ENCODE results near the gene SCN1A.
"Not testable (repeated sequence)": the region's sequence is repeated elsewhere in the genome, so short reads cannot be mapped to it uniquely, and the experiment has no call there.

Gene SCN1A

DNA sequence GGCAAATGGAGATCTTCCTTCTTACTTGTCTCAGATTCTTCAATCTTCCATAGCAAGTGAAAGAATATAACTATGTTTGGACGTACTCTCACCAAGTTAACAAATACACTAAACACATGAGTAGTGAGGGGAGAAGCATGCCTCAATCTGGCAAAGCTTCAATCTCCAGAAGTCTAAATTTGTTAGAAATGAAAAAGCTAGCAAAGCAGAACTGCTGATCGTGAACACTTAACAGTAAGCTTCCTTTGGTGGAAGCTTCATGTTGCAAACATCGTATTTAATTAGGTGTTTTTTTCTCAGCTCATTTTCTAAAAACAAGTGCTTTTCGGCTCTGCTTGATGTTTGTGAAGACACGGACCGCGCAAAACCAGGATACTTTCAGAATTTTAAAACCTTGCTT is 12.7 kb upstream of the SCN1A start:
- Histone ChIP-seq H3K9ac (ENCODE audit: insufficient read length) (no peak overlapping the region), H3K36me3 (ENCODE audit: insufficient read depth, low read length) (no peaks in the 10 kb centered on the region), H3K9me3 (ENCODE audit: low read depth, low read length) (no peaks in the 10 kb centered on the region), H3K4me3 (no peak overlapping the region), H3K27ac (no peak overlapping the region)
- DNase-seq (ENCODE audit: low read depth, low spot score), result no peak
- TF ChIP-seq EZH2 (IDR thresholded peaks at IDR 0.05) (no peak), POLR2AphosphoS5 (IDR thresholded peaks at IDR 0.05; ENCODE audit: borderline replicate concordance, low read depth, low read length) (no peak), FOXP2 (optimal IDR thresholded peaks at IDR 0.05; ENCODE audit: control extremely low read depth, extremely low read length, insufficient read depth) (no peak)

DNA sequence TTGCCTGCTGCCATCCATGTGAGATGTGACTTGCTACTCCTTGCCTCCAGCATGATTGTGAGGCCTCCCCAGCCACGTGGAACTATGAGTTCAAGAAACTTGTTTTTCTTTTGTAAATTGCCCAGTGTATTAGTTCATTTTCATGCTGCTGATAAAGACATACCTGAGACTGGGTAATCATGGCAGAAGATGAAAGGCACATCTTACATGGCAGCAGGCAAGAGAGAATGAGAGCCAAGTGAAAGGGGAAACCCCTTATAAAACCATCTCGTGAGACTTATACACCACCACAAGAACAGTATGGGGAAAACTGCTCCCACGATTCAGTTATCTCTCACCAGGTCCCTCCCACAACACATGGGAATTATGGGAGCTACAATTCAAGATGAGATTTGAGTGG is 11.7 kb upstream of the SCN1A start:
- not testable (repeated sequence) for H3K9ac ChIP-seq (ENCODE audit: insufficient read length); H3K9me3 ChIP-seq (ENCODE audit: low read depth, low read length); H3K4me3 ChIP-seq; H3K36me3 ChIP-seq (ENCODE audit: insufficient read depth, low read length); H3K27ac ChIP-seq; DNase-seq (ENCODE audit: low read depth, low spot score)

DNA sequence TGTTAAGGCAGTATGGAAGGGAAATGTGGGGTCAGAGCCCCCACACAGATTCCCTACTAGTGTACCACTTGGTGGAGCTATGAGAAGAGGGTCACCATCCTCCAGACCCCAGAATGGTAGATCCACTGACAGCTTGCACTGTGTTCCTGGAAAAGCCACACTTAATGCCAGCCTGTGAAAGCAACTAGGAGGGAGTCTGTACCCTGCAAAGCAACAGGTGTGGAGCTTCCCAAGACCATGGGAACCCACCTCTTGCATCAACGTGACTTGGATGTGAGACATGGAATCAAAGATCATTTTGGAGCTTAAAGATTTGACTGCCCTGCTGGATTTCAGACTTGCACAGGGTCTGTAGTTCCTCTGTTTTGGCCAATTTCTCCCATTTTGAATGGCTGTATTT is 10.8 kb upstream of the SCN1A start:
- Histone ChIP-seq H3K4me3 (no peak overlapping the region), H3K9ac (ENCODE audit: insufficient read length) (no peak overlapping the region), H3K36me3 (ENCODE audit: insufficient read depth, low read length) (no peaks in the 10 kb centered on the region), H3K9me3 (ENCODE audit: low read depth, low read length) (no peaks in the 10 kb centered on the region), H3K27ac (no peak overlapping the region)
- TF ChIP-seq POLR2AphosphoS5 (IDR thresholded peaks at IDR 0.05; ENCODE audit: borderline replicate concordance, low read depth, low read length) (no peak), EZH2 (IDR thresholded peaks at IDR 0.05) (no peak), FOXP2 (optimal IDR thresholded peaks at IDR 0.05; ENCODE audit: control extremely low read depth, extremely low read length, insufficient read depth) (no peak)
- DNase-seq (ENCODE audit: low read depth, low spot score), result no peak

DNA sequence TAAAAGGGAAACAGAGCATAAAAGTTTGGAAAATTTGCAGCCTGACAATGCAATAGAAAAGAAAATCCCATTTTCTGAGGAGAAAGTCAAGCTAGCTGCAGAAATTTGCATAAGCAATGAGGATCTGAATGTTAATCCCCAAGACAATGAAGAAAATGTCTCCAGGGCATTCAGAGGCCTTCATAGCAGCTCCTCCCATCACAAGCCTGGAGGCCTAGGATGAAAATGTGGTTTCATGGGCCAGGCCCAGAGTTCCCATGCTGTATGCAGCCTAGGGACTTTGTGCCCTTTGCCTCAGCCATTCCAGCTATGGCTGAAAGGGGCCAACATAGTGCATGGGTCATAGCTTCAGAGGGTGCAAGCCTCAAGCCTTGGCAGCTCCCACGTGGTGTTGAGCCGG is 10.3 kb upstream of the SCN1A start:
- Histone ChIP-seq H3K9me3 (ENCODE audit: low read depth, low read length) (no peaks in the 10 kb centered on the region), H3K9ac (ENCODE audit: insufficient read length) (no peak overlapping the region), H3K36me3 (ENCODE audit: insufficient read depth, low read length) (no peaks in the 10 kb centered on the region), H3K27ac (no peak overlapping the region), H3K4me3 (no peak overlapping the region)
- no peak for TF ChIP-seq FOXP2 (optimal IDR thresholded peaks at IDR 0.05; ENCODE audit: control extremely low read depth, extremely low read length, insufficient read depth)
- TF ChIP-seq EZH2 (IDR thresholded peaks at IDR 0.05), result no peak
- no peak for TF ChIP-seq POLR2AphosphoS5 (IDR thresholded peaks at IDR 0.05; ENCODE audit: borderline replicate concordance, low read depth, low read length)
- no peak for DNase-seq (ENCODE audit: low read depth, low spot score)

DNA sequence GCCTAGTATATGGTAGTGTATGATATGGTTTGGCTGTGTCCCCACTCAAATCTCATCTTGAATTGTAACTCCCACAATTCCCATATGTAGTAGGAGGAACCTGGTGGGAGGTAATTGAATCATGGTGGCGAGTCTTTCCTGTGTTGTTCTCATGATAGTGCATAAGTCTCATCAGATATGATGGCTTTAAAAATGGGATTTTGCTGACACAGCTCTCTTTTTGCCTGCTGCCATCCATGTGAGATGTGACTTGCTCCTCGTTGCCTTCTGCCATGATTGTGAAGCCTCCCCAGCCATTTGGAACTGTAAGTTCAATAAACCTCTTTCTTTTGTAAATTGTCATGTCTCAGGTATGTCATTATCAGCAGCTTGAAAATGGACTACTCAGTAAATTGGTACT is 9.5 kb upstream of the SCN1A start:
- no peak overlapping the region for H3K4me3 ChIP-seq
- H3K27ac ChIP-seq, result no peak overlapping the region
- DNase-seq (ENCODE audit: low read depth, low spot score), result no peak
- no peaks in the 10 kb centered on the region for H3K36me3 ChIP-seq (ENCODE audit: insufficient read depth, low read length)
- no peak overlapping the region for H3K9ac ChIP-seq (ENCODE audit: insufficient read length)
- TF ChIP-seq FOXP2 (optimal IDR thresholded peaks at IDR 0.05; ENCODE audit: control extremely low read depth, extremely low read length, insufficient read depth) (no peak), EZH2 (IDR thresholded peaks at IDR 0.05) (no peak), POLR2AphosphoS5 (IDR thresholded peaks at IDR 0.05; ENCODE audit: borderline replicate concordance, low read depth, low read length) (no peak)
- no peaks in the 10 kb centered on the region for H3K9me3 ChIP-seq (ENCODE audit: low read depth, low read length)

DNA sequence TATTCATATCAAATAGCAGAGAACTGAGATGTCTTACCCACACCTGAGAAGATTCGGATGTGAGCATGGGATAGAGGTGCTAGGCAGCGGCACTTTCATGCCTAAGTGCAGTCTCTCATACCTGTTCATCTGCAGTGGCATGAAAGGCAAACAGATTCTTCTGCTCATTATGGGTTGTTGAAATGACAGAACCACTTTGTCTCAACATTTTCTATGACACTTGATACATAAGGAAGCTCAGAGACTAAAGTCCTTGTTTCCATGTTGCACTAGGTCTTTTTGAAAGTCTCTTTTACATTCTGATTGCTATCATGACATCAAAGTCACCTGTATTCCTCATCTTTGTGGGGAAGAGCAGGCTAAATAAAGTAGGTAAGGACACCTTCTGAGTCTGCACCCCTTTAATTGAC is 8.0 kb upstream of the SCN1A start:
- H3K9ac ChIP-seq (ENCODE audit: insufficient read length), result no peak overlapping the region
- no peak overlapping the region for H3K4me3 ChIP-seq
- H3K36me3 ChIP-seq (ENCODE audit: insufficient read depth, low read length), result no peaks in the 10 kb centered on the region
- no peak overlapping the region for H3K27ac ChIP-seq
- no peak for DNase-seq (ENCODE audit: low read depth, low spot score)
- TF ChIP-seq EZH2 (IDR thresholded peaks at IDR 0.05), result no peak
- H3K9me3 ChIP-seq (ENCODE audit: low read depth, low read length), result no peaks in the 10 kb centered on the region

DNA sequence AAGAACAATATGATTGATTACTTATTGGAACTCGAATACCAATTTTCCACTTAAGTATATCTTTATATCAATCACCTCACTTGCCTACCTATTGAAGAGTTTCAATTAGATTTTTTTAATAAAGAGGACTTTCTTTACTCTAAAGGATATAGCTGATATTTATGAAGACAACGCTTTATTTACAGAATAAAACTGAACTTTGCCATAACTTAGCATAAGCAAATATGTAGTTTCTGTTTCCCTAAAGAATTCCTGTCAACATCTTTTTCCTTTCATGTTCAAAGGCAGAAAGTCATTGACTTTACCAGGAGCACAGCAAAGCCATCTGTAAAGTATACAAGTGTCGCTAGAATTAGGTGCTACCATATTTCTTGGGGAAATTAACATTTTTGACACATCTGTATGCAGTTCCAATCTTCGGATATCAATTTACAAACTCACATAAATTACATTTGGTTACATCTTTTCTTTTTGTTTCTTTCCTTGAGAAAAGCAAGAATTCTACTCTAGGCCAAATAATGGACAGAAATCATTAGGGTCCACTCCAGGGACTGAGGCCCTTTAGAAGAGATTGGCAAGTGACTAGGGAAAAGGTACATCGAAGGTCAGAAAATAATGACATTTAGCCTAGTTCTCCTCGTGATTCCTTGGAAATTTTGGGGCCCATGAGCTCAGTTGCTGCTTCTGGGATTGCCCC is 7.5 kb upstream of the SCN1A start:
- TF ChIP-seq POLR2AphosphoS5 (IDR thresholded peaks at IDR 0.05; ENCODE audit: borderline replicate concordance, low read depth, low read length), result no peak
- no peak for TF ChIP-seq EZH2 (IDR thresholded peaks at IDR 0.05)
- no peak for TF ChIP-seq FOXP2 (optimal IDR thresholded peaks at IDR 0.05; ENCODE audit: control extremely low read depth, extremely low read length, insufficient read depth)
- Histone ChIP-seq H3K4me3 (no peak overlapping the region), H3K36me3 (ENCODE audit: insufficient read depth, low read length) (no peaks in the 10 kb centered on the region), H3K27ac (no peak overlapping the region), H3K9ac (ENCODE audit: insufficient read length) (no peak overlapping the region), H3K9me3 (ENCODE audit: low read depth, low read length) (no peaks in the 10 kb centered on the region)
- DNase-seq (ENCODE audit: low read depth, low spot score), result no peak

DNA sequence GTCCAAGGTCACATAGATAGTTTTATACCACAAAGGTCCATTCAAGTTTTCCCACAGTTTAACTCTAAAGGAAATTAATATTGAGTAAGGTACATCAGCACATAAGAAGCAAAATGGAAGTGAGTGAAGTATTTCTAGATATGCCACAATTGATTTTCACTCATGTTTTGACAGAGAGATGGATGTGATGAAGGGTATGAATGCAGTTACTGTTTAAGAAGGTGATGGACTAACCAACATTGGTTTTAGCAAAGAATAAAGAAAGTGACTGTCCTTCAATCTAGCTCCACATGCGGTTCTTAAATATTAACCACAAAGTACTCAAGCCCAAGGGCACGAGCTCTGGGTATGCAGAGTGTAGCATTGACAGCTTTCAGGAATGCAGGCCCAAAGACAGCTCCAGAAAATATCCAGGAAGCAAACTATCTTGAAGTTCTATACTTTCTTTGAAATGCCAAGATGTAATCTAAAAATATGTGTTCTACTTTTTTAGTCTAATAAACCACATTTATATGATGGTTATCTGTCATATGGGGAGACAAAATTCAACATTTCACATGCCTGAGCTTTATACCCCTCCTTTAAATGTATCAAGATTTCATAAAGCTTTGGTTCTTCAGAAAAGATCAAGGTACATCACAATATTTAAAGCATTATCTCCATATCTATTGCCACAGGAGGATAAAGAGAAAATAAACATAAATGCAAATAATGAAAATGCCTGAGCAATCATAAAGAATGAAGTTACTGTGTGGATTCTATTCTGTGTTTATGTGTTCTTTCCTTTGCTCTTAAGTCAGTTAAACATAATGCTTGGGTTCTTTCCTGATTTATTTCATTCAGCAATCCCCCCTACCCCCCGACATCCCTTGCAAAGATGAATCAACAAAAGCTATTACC is 6.7 kb upstream of the SCN1A start:
- H3K27ac ChIP-seq, result no peak overlapping the region
- H3K9me3 ChIP-seq (ENCODE audit: low read depth, low read length), result no peaks in the 10 kb centered on the region
- no peak overlapping the region for H3K9ac ChIP-seq (ENCODE audit: insufficient read length)
- no peaks in the 10 kb centered on the region for H3K36me3 ChIP-seq (ENCODE audit: insufficient read depth, low read length)
- no peak for DNase-seq (ENCODE audit: low read depth, low spot score)
- no peak overlapping the region for H3K4me3 ChIP-seq
- TF ChIP-seq FOXP2 (optimal IDR thresholded peaks at IDR 0.05; ENCODE audit: control extremely low read depth, extremely low read length, insufficient read depth) (no peak), EZH2 (IDR thresholded peaks at IDR 0.05) (no peak)

DNA sequence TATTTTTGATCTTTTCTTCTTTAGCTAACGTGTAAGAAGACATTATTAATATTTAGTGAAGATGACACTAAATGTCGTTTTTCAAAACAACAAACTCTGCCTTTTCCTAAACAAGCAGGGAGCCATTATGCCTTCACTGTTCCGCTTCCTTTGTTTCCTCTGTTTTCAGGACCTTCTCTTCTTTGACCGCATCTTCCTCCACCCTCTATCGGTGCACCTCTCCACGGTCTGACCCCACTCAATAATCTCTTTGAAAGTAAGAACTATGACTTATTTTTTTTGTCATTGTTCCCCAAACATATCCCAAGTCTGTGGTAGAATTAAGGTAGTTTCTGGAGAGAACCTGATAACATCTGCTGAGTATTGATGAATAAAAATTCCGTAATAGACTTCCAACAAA is 5.8 kb upstream of the SCN1A start:
- Histone ChIP-seq H3K27ac (no peak overlapping the region), H3K4me3 (no peak overlapping the region), H3K9ac (ENCODE audit: insufficient read length) (no peak overlapping the region), H3K36me3 (ENCODE audit: insufficient read depth, low read length) (no peaks in the 10 kb centered on the region), H3K9me3 (ENCODE audit: low read depth, low read length) (no peaks in the 10 kb centered on the region)
- no peak for TF ChIP-seq FOXP2 (optimal IDR thresholded peaks at IDR 0.05; ENCODE audit: control extremely low read depth, extremely low read length, insufficient read depth)
- no peak for TF ChIP-seq EZH2 (IDR thresholded peaks at IDR 0.05)
- no peak for TF ChIP-seq POLR2AphosphoS5 (IDR thresholded peaks at IDR 0.05; ENCODE audit: borderline replicate concordance, low read depth, low read length)
- DNase-seq (ENCODE audit: low read depth, low spot score), result no peak
